ENCODE results near the gene GTF2A1L. TPM values are rescaled to one million over a fixed set of nuclear protein-coding genes. Genes with fewer than 3 reads are reported as not detected.
"Not testable (repeated sequence)": the region's sequence is repeated elsewhere in the genome, so short reads cannot be mapped to it uniquely, and the experiment has no call there.

Gene GTF2A1L
- total RNA-seq, 1 experiment from 2014 or later: not detected

DNA sequence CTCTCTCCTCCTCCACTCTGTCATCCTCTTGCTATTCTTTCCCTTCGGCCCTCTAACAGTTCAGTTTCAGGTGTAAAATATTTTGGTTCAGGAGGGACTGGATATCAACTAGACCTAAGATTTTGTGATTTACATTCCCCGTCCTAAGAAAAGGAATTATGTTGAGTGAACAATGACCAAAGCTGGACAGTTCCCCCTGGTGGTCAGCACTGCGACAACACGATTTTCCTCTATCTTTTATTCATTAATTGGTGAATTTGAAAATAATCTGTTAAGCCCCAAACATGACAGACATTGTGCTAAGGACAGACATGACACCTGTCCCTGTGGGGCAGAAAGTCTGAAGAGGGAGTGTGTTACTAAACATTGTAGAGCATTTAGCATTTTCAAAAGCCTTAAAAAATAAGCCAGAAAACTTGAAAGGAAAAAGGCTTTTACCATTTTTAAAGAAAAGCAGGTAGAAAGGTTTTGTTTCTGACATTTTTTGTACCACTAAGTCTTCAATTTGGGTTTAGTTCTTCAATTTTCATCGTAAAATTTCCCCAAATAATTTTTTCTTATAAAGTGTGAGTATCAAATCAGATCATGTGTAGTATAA, 28.4 kb upstream of the GTF2A1L start:
- no TSS peak for BruUV-seq (replicated peaks)
- Histone ChIP-seq H2AFZ (no peak overlapping the region), H4K20me1 (ENCODE audit: insufficient read depth) (no peaks in the 10 kb centered on the region), H3K27me3 (ENCODE audit: insufficient read depth, low read depth) (no peaks in the 10 kb centered on the region), H3K4me3 (no peak overlapping the region), H3K9me2 (ENCODE audit: insufficient read depth) (no peaks in the 10 kb centered on the region), H3K36me3 (ENCODE audit: low read depth) (no peaks in the 10 kb centered on the region), H3K9me3 (ENCODE audit: insufficient read depth, low read depth) (no peaks in the 10 kb centered on the region), H3K4me2 (no peak overlapping the region), H3F3A (ENCODE audit: insufficient read depth, low read depth) (no peaks in the 10 kb centered on the region), H3K27ac (no peak overlapping the region), H3K79me2 (ENCODE audit: low read depth) (no peaks in the 10 kb centered on the region), H3K4me1 (replicated peaks; ENCODE audit: insufficient read depth) (no peaks in the 10 kb centered on the region)
- CTCF ChIA-PET: no interaction called here
- DNase-seq: peak in 1 of 2 experiments; percentile 43
- TF ChIP-seq, protein P1, sequence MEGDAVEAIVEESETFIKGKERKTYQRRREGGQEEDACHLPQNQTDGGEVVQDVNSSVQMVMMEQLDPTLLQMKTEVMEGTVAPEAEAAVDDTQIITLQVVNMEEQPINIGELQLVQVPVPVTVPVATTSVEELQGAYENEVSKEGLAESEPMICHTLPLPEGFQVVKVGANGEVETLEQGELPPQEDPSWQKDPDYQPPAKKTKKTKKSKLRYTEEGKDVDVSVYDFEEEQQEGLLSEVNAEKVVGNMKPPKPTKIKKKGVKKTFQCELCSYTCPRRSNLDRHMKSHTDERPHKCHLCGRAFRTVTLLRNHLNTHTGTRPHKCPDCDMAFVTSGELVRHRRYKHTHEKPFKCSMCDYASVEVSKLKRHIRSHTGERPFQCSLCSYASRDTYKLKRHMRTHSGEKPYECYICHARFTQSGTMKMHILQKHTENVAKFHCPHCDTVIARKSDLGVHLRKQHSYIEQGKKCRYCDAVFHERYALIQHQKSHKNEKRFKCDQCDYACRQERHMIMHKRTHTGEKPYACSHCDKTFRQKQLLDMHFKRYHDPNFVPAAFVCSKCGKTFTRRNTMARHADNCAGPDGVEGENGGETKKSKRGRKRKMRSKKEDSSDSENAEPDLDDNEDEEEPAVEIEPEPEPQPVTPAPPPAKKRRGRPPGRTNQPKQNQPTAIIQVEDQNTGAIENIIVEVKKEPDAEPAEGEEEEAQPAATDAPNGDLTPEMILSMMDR (conservative IDR thresholded peaks at IDR 0.05): peak; percentile 95
- no peak for TF ChIP-seq EZH2 (IDR thresholded peaks at IDR 0.05; ENCODE audit: low read depth)
- intact Hi-C loops (cut with micrococcal nuclease; ENCODE audit: unreplicated experiment): loop anchor here (1.0 to 10.0 kb wide), 3 partner anchors 114 to 732 kb away; no protein-coding TSS in a partner anchor
- POLR2A ChIA-PET (ENCODE audit: unreplicated experiment): no interaction called here

DNA sequence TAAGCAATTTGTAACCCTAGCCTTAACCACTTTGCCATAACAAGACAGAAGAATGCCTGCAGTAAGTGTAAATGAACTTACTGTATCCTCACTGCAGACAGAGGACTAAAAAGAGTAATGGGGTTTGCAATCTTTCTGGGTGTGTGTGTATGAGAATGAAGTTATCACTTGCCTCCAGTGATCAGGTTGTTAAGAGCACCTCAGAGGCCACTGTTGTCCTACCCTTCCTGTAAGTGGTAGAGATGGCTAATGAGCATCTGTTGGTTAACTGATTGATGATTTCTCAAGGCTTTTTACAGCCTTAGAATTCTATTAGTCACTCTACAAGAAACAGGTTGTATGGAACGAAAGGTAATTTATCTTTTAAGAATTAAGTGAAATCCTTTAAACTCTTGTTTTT, 27.6 kb upstream of the GTF2A1L start:
- H2AFZ ChIP-seq: no peak overlapping the region
- intact Hi-C loops (cut with micrococcal nuclease; ENCODE audit: unreplicated experiment): no loop called here
- DNase-seq: no peak
- H3F3A ChIP-seq (ENCODE audit: insufficient read depth, low read depth): no peaks in the 10 kb centered on the region
- TF ChIP-seq, protein P1 (conservative IDR thresholded peaks at IDR 0.05): no peak
- TF ChIP-seq EZH2 (IDR thresholded peaks at IDR 0.05; ENCODE audit: low read depth): no peak
- no peak overlapping the region for H3K27ac ChIP-seq
- no peaks in the 10 kb centered on the region for H3K36me3 ChIP-seq (ENCODE audit: low read depth)
- no peak overlapping the region for H3K4me2 ChIP-seq
- POLR2A ChIA-PET (ENCODE audit: unreplicated experiment): no interaction called here
- H3K4me1 ChIP-seq (replicated peaks; ENCODE audit: insufficient read depth): no peaks in the 10 kb centered on the region
- H3K9me2 ChIP-seq (ENCODE audit: insufficient read depth): no peaks in the 10 kb centered on the region
- no peaks in the 10 kb centered on the region for H4K20me1 ChIP-seq (ENCODE audit: insufficient read depth)
- CTCF ChIA-PET: no interaction called here
- H3K79me2 ChIP-seq (ENCODE audit: low read depth): no peaks in the 10 kb centered on the region
- H3K4me3 ChIP-seq: no peak overlapping the region
- H3K27me3 ChIP-seq (ENCODE audit: insufficient read depth, low read depth): no peaks in the 10 kb centered on the region
- no TSS peak for BruUV-seq (replicated peaks)
- H3K9me3 ChIP-seq (ENCODE audit: insufficient read depth, low read depth): no peaks in the 10 kb centered on the region

DNA sequence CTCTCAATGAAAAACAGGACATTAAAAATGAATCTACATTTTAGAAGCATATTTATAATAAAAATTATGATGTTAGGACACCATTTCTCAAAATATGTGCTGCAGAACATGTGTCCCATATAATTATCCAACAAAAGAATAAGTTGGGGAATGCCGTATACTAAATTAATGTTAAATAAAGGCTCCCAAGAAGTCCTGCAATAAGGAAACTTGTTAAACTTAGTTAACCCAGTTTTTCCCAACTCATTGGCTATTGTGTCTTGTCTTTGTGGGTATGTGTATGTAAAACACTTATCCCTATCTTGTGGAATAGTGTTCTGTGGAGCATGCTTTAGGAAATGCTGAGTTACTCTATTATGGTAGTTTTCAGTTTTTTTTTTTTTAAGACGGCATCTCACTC, 25.6 kb upstream of the GTF2A1L start:
- H3K4me3 ChIP-seq: no peak overlapping the region
- H4K20me1 ChIP-seq (ENCODE audit: insufficient read depth): no peaks in the 10 kb centered on the region
- intact Hi-C loops (cut with micrococcal nuclease; ENCODE audit: unreplicated experiment): no loop called here
- H3K4me2 ChIP-seq: no peak overlapping the region
- no peaks in the 10 kb centered on the region for H3F3A ChIP-seq (ENCODE audit: insufficient read depth, low read depth)
- no peak overlapping the region for H2AFZ ChIP-seq
- H3K9me3 ChIP-seq (ENCODE audit: insufficient read depth, low read depth): no peaks in the 10 kb centered on the region
- no TSS peak for BruUV-seq (replicated peaks)
- H3K9me2 ChIP-seq (ENCODE audit: insufficient read depth): no peaks in the 10 kb centered on the region
- H3K27ac ChIP-seq: no peak overlapping the region
- POLR2A ChIA-PET (ENCODE audit: unreplicated experiment): no interaction called here
- CTCF ChIA-PET: interaction anchor here (0.6 kb wide), 1 partner anchor 123 kb away, joined by 3 read pairs; no protein-coding TSS in a partner anchor
- H3K27me3 ChIP-seq (ENCODE audit: insufficient read depth, low read depth): no peaks in the 10 kb centered on the region
- H3K4me1 ChIP-seq (replicated peaks; ENCODE audit: insufficient read depth): no peaks in the 10 kb centered on the region
- H3K79me2 ChIP-seq (ENCODE audit: low read depth): no peaks in the 10 kb centered on the region
- no peak for DNase-seq
- no peaks in the 10 kb centered on the region for H3K36me3 ChIP-seq (ENCODE audit: low read depth)
- no peak for TF ChIP-seq EZH2 (IDR thresholded peaks at IDR 0.05; ENCODE audit: low read depth)
- TF ChIP-seq, protein P1 (conservative IDR thresholded peaks at IDR 0.05): no peak

DNA sequence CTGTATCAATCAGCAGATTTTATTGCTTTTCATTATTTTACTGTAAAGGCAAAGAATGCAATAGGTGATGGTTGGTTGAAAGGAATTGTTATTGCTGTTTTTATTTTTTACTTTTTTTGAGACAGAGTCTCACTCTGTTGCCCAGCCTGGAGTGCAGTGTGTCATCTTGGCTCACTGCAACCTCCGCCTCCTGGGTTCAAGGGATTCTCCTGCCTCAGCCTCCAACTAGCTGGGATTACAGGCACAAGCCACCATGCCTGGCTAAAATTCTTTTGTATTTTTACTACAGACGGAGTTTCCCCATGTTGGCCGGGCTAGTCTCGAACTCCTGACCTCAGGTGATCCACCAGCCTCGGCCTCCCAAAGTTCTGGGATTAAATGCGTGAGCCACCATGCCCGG, 20.9 kb upstream of the GTF2A1L start:
- not testable (repeated sequence) for H2AFZ ChIP-seq

More for the DNA sequence above, 20.9 kb upstream of the GTF2A1L start:
- H3K4me2 ChIP-seq; DNase-seq; H3K4me1 ChIP-seq (replicated peaks; ENCODE audit: insufficient read depth); H3K9me2 ChIP-seq (ENCODE audit: insufficient read depth); CTCF ChIA-PET; H3K79me2 ChIP-seq (ENCODE audit: low read depth); H3F3A ChIP-seq (ENCODE audit: insufficient read depth, low read depth); H3K27ac ChIP-seq; H3K4me3 ChIP-seq; H3K36me3 ChIP-seq (ENCODE audit: low read depth); H3K27me3 ChIP-seq (ENCODE audit: insufficient read depth, low read depth); BruUV-seq (replicated peaks); POLR2A ChIA-PET (ENCODE audit: unreplicated experiment); H3K9me3 ChIP-seq (ENCODE audit: insufficient read depth, low read depth); H4K20me1 ChIP-seq (ENCODE audit: insufficient read depth); intact Hi-C loops (cut with micrococcal nuclease; ENCODE audit: unreplicated experiment): not testable (repeated sequence)
